ENCODE data around the gene CSTPP1.

DNA sequence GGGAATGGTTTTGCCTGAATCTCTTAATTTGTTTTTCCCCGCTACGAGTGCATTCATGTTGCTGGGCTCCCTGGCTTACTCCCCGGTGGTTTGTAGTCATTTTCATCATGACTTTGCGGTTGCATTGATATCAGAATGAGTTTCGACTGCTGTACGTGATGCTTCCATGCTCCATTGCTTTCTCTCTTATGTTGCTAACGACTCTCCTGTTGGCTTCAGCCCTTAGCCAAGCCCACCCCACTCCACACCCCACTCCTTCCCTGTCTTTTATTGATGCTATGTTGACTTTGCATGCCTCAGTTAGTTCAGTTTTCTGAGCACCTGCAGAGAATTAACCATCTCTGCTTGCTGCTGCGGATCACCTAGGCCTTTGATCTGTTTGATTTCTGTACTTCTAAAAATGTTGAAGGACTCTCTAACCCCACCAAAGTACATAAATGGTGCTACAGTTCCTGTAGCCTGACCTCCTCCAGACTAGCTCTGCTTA is 174.8 kb downstream of the CSTPP1 start:
- no peak for TF ChIP-seq POLR2A (IDR thresholded peaks at IDR 0.05; ENCODE audit: low read depth)
- TF ChIP-seq, protein P1, sequence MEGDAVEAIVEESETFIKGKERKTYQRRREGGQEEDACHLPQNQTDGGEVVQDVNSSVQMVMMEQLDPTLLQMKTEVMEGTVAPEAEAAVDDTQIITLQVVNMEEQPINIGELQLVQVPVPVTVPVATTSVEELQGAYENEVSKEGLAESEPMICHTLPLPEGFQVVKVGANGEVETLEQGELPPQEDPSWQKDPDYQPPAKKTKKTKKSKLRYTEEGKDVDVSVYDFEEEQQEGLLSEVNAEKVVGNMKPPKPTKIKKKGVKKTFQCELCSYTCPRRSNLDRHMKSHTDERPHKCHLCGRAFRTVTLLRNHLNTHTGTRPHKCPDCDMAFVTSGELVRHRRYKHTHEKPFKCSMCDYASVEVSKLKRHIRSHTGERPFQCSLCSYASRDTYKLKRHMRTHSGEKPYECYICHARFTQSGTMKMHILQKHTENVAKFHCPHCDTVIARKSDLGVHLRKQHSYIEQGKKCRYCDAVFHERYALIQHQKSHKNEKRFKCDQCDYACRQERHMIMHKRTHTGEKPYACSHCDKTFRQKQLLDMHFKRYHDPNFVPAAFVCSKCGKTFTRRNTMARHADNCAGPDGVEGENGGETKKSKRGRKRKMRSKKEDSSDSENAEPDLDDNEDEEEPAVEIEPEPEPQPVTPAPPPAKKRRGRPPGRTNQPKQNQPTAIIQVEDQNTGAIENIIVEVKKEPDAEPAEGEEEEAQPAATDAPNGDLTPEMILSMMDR (IDR thresholded peaks at IDR 0.05), result no peak
- no peak for TF ChIP-seq POLR2AphosphoS5 (IDR thresholded peaks at IDR 0.05)

Measured in esophagus muscularis mucosa (tissue), 3 donors.